K562 (cell line): ENCODE measurements around the gene FOXO4. TPM values are rescaled to one million over a fixed set of nuclear protein-coding genes. Genes with fewer than 3 reads are reported as not detected.
A peak's percentile ranks its signal among the peaks of the same experiment; 100 is the strongest.

Experiments
- ATAC-seq: fragments of 200-7000 bp; cut with Tn5 transposase; 3 replicates; pipeline ENCODE4 v1.9.1; 2020; ENCODE audit warnings: moderate library complexity
- BruUV-seq: library from RNA; stranded (reverse); fragments of 400-500 nt; replicated peaks from 2 replicates; lab custom pipeline; 2021; lab: Mats Ljungman, UMichigan
- CTCF ChIA-PET: fragments of 300-600 bp; formaldehyde crosslinking; extraction: SDS; loops from one replicate; lab custom pipeline; 2021; ENCODE audit warnings: low intra/inter-chr PET ratio; lab: Yijun Ruan, JAX
- POLR2A ChIA-PET: fragments of 300-600, 350-650 bp; sonication (Branson Sonifier 250); formaldehyde crosslinking; extraction: SDS; loops from one replicate; lab custom pipeline; 2021; ENCODE audit warnings: antibody characterized with exemption, inconsistent platforms; lab: Yijun Ruan, JAX
- DNase-seq, 4 experiments: peaks; one replicate each; pipeline versions ENCODE4 v3.0.0 to v3.0.0-alpha.2; 2011 to 2018; ENCODE audit warnings: low spot score in 3 of 4, mixed read lengths in 3 of 4; ENCODE audit errors: extremely low read depth in 1 of 4
- FAIRE-seq: peaks from 2 replicates; lab custom pipeline; 2011; peaks lifted over from hg19 to GRCh38; lab: Jason Lieb, UNC
- H2AFZ ChIP-seq: 2 replicates; pipeline ENCODE4 v1.6.0; 2011; ENCODE audit warnings: low read depth, low read length, control low read depth, inconsistent platforms
- H3K27ac ChIP-seq: fragments of 200-600 bp; 3 replicates; pipeline ENCODE4 v1.8.0; 2011; ENCODE audit warnings: low read depth, mild to moderate bottlenecking, control low read depth, inconsistent platforms, low read length, moderate library complexity, mixed read lengths; ENCODE audit errors: extremely low read depth
- H3K27me3 ChIP-seq, 2 experiments: fragments of 300-600 bp in 1 of 2; 2 replicates in 1 of 2; 3 replicates in 1 of 2; pipeline versions ENCODE4 v1.6.0 to v1.8.0; 2011; ENCODE audit warnings: inconsistent platforms in 2 of 2, low read length in 2 of 2, mild to moderate bottlenecking in 1 of 2, mixed read lengths in 1 of 2, moderate library complexity in 1 of 2; ENCODE audit not compliant: control insufficient read depth in 2 of 2, insufficient read depth in 2 of 2
- H3K36me3 ChIP-seq: fragments of 300-600 bp; 3 replicates; pipeline ENCODE4 v1.8.0; 2011; ENCODE audit warnings: mild to moderate bottlenecking, low read length, inconsistent platforms; ENCODE audit not compliant: control insufficient read depth, insufficient read depth
- H3K4me1 ChIP-seq, 2 experiments: fragments of 200-600 bp in 1 of 2; replicated peaks in 1 of 2; 2 replicates in 1 of 2; 3 replicates in 1 of 2; pipeline versions ENCODE4 v1.5.1 to v1.8.0; 2011; ENCODE audit warnings: inconsistent platforms in 2 of 2, low read length in 2 of 2, mild to moderate bottlenecking in 1 of 2, mixed read lengths in 1 of 2, moderate library complexity in 1 of 2; ENCODE audit not compliant: control insufficient read depth in 2 of 2, insufficient read depth in 2 of 2
- H3K4me2 ChIP-seq: 2 replicates; pipeline ENCODE4 v1.6.1; 2011; ENCODE audit warnings: low read length, control low read depth, inconsistent platforms, mixed read lengths; ENCODE audit not compliant: insufficient read depth
- H3K4me3 ChIP-seq: fragments of 200-600 bp; sonication (generic), shearing (Covaris generic); 2 replicates; pipeline ENCODE4 v1.5.1; 2016; ENCODE audit warnings: control low read depth, inconsistent platforms
- H3K79me2 ChIP-seq: fragments of 200-600 bp; 3 replicates; pipeline ENCODE4 v1.8.0; 2011; ENCODE audit warnings: low read length, inconsistent platforms; ENCODE audit not compliant: control insufficient read depth, insufficient read depth
- H3K9ac ChIP-seq, 2 experiments: 2 replicates each; pipeline versions ENCODE4 v1.6.0 to v1.6.1; 2011; ENCODE audit warnings: low read depth in 2 of 2, low read length in 2 of 2, control low read depth in 1 of 2, inconsistent platforms in 1 of 2, mild to moderate bottlenecking in 1 of 2, mixed read lengths in 1 of 2; ENCODE audit not compliant: insufficient read depth in 1 of 2
- H3K9me1 ChIP-seq: one replicate; pipeline ENCODE4 v1.6.0; 2011; ENCODE audit warnings: inconsistent platforms, mild to moderate bottlenecking, low read length, moderate library complexity; ENCODE audit not compliant: control insufficient read depth, insufficient read depth
- H3K9me3 ChIP-seq: replicated peaks from 2 replicates; pipeline ENCODE4 v1.5.1; 2011; ENCODE audit warnings: low read depth, low read length, inconsistent platforms; ENCODE audit not compliant: control insufficient read depth, insufficient read depth
- H4K20me1 ChIP-seq: replicated peaks from 2 replicates; pipeline ENCODE4 v1.6.1; 2011; ENCODE audit warnings: low read length, inconsistent platforms, mixed read lengths; ENCODE audit not compliant: control insufficient read depth, insufficient read depth
- ATF7 ChIP-seq: fragments of 450-650 bp; IDR thresholded peaks from 2 replicates; pipeline ENCODE4 v1.7.1; 2014; ENCODE audit warnings: mild to moderate bottlenecking, moderate library complexity
- EP400 ChIP-seq: fragments of 450-650 bp; IDR thresholded peaks from 2 replicates; pipeline ENCODE4 v1.6.1; 2017; ENCODE audit warnings: antibody characterized with exemption, mild to moderate bottlenecking, moderate library complexity
- ETV1 ChIP-seq: fragments of 450-650 bp; conservative IDR thresholded peaks from 2 replicates; pipeline ENCODE4 v1.6.1; 2016; ENCODE audit warnings: missing genetic modification characterization, control low read depth, low read depth, missing compliant biosample characterization
- KAT7 ChIP-seq: sonication (generic); formaldehyde crosslinking; IDR thresholded peaks from 2 replicates; pipeline ENCODE4 v1.8.0; 2022; ENCODE audit warnings: missing genetic modification reagents, mild to moderate bottlenecking, borderline replicate concordance
- KDM5B ChIP-seq: fragments of 200-600 bp; sonication (generic); IDR thresholded peaks from 2 replicates; pipeline ENCODE4 v1.6.1; 2012; ENCODE audit warnings: low read depth, mild to moderate bottlenecking, moderate library complexity, low read length, control low read depth, inconsistent platforms; ENCODE audit not compliant: insufficient replicate concordance
- PRDM10 ChIP-seq: fragments of 450-650 bp; IDR thresholded peaks from 2 replicates; pipeline ENCODE4 v1.6.1; 2018; ENCODE audit not compliant: partially characterized antibody
- RBFOX2 ChIP-seq: fragments of 200-400 bp; formaldehyde crosslinking; IDR thresholded peaks from 2 replicates; pipeline ENCODE4 v1.6.1; 2017; ENCODE audit warnings: low read depth, mild to moderate bottlenecking, low read length, moderate library complexity
- SIN3A ChIP-seq, 2 experiments: fragments of 150-350 bp in 1 of 2; IDR thresholded peaks; 2 replicates each; pipeline ENCODE4 v1.6.1; 2011 to 2016; ENCODE audit warnings: borderline replicate concordance in 2 of 2, low read depth in 2 of 2, low read length in 2 of 2, mild to moderate bottlenecking in 2 of 2, moderate library complexity in 2 of 2; ENCODE audit not compliant: control insufficient read depth in 1 of 2
- SMARCC2 ChIP-seq: fragments of 450-650 bp; IDR thresholded peaks from 2 replicates; pipeline ENCODE4 v1.6.1; 2017; ENCODE audit warnings: antibody characterized with exemption, moderate library complexity, mild to moderate bottlenecking, low read depth
- TFAP4 ChIP-seq: sonication (generic); formaldehyde crosslinking; IDR thresholded peaks from 2 replicates; pipeline ENCODE4 v1.8.0; 2022; ENCODE audit warnings: missing genetic modification reagents, mild to moderate bottlenecking, moderate library complexity, borderline replicate concordance
- VEZF1 ChIP-seq: fragments of 200-800 bp; sonication (Bioruptor generic); IDR thresholded peaks from 2 replicates; pipeline ENCODE4 v1.6.1; 2017; ENCODE audit warnings: missing genetic modification characterization, missing compliant biosample characterization
- ZNF431 ChIP-seq: sonication (generic); formaldehyde crosslinking; IDR thresholded peaks from 2 replicates; pipeline ENCODE4 v1.8.0; 2022; ENCODE audit warnings: mild to moderate bottlenecking, missing genetic modification reagents
- ZNF668 ChIP-seq: fragments of 250-450 bp; sonication (Bioruptor Pico); IDR thresholded peaks from 2 replicates; pipeline ENCODE4 v1.8.0; 2022; ENCODE audit warnings: mild to moderate bottlenecking, inconsistent platforms
- WGBS: fragments of 100-300 bp; shearing (Covaris generic); methylation state at CpG from one replicate; pipeline ENCODE4 v1.1.6; 2016; ENCODE audit warnings: low coverage, mixed read lengths; ENCODE audit not compliant: insufficient coverage; ENCODE audit errors: missing lambda C conversion rate; 5-methylcytosine and 5-hydroxymethylcytosine counted together
- in situ Hi-C: fragments of 300-500 bp; cut with MboI; formaldehyde crosslinking; loops from 4 replicates; pipeline ENCODE4 v1.15.0; 2018; ENCODE audit warnings: inconsistent platforms, mixed read lengths
- intact Hi-C: fragments of 100-400 bp; cut with micrococcal nuclease; formaldehyde crosslinking; loops from 2 replicates; pipeline ENCODE4 v1.14.2; 2022
- polyA plus RNA-seq, 8 experiments: library from polyadenylated mRNA; depleted of rRNA in 4 of 8; stranded (reverse) in 5 of 8; unstranded in 3 of 8; fragments of >200 nt; fragmentation: Nextera tagmentation in 2 of 8; fragmentation: Illumina TruSeq in 1 of 8; extraction: Ambion mirVana in 2 of 8; extraction: Trizol in 1 of 8; gene quantifications; 2 replicates each; pipeline versions ENCODE4 v1.2.1 to v1.2.3, GENCODE V29; 2011 to 2014; ENCODE audit warnings: inconsistent platforms in 1 of 8, missing spikeins in 1 of 8
- total RNA-seq, 7 experiments: library from RNA; depleted of rRNA in 6 of 7; stranded (reverse); fragments of >200 nt in 6 of 7; fragmentation: Illumina TruSeq in 2 of 7; extraction: Trizol in 2 of 7; gene quantifications; 2 replicates each; pipeline versions ENCODE4 v1.2.1 to v1.2.3, GENCODE V29; 2011 to 2021; ENCODE audit warnings: low replicate concordance in 1 of 7

The FOXO4 gene
- total and polyA plus RNA-seq, 9 of the 15 experiments (the other 6 are each of a cell fraction or from before 2014, with no cell fraction given): 0.13 to 26.6 (median 8.5) TPM

- H2AFZ ChIP-seq: peak within 1 kb of the TSS; percentile 90
- peak within 1 kb of the TSS; percentile 86 to 96 for H3K9ac ChIP-seq
- H3K9me3 ChIP-seq: no peaks in the 10 kb centered on the region
- intact Hi-C loops: no loop called here
- WGBS: 1% methylated on average over 28 of the region's 56 CpGs
- DNase-seq: peak; percentile 86 to 89 (median 88)
- ChIA-PET POLR2A (interaction anchor here (0.6 to 3.3 kb wide), 11 partner anchors 9 to 443 kb away, joined by 3 to 29 read pairs (median 4); partner anchors contain the start of gene NONO), CTCF (no interaction called here)
- peaks cover 8% of the 10 kb centered on the region in 2 experiments; a peak in 4 of 5 replicates for H3K4me1 ChIP-seq
- in situ Hi-C loops: no loop called here
- ATAC-seq: peak; percentile 99
- peaks cover 2% of the 10 kb centered on the region for H3K9me1 ChIP-seq
- peak within 1 kb of the TSS; percentile 91 for H3K27ac ChIP-seq
- TSS peak; percentile 99 for BruUV-seq
- H4K20me1 ChIP-seq: no peaks in the 10 kb centered on the region
- H3K36me3 ChIP-seq: peaks cover 39% of the 10 kb centered on the region; the same call in 2 of the 3 replicates
- peak; percentile 87 for FAIRE-seq
- peaks cover 15% of the 10 kb centered on the region for H3K79me2 ChIP-seq
- H3K27me3 ChIP-seq: no peaks in the 10 kb centered on the region
- peak within 1 kb of the TSS; percentile 89 for H3K4me3 ChIP-seq
- peak within 1 kb of the TSS; percentile 88 for H3K4me2 ChIP-seq
- TF ChIP-seq PRDM10 (peak; percentile 39), ZNF431 (CRISPR knock-in tag) (no peak), ZNF668 (CRISPR knock-in tag) (no peak), KAT7 (no peak), ETV1 (tag) (no peak), SIN3A (IDR thresholded peaks at IDR 0.05; ENCODE audit: borderline replicate concordance in 2 of 2, control insufficient read depth in 1 of 2, low read depth in 2 of 2, low read length in 2 of 2) (peak in 1 of 2 experiments; percentile 15; a peak in 1 of 4 replicates), EP400 (peak; percentile 54; the same call in 1 of the 2 replicates), TFAP4 (CRISPR knock-in tag) (peak; percentile 34; the same call in 1 of the 2 replicates), KDM5B (peak; percentile 48), SMARCC2 (no peak), ATF7 (peak; percentile 30; the same call in 1 of the 2 replicates), VEZF1 (CRISPR knock-in tag) (peak; percentile 64), RBFOX2 (peak; percentile 83)
These were observed 22.7 kb downstream of the FOXO4 start, which contains the start of gene MED12 for GRCh38 chrX:71118032-71118984. TSS of gene MED12 (plus strand) at chrX:71118596. CDS start at chrX:71118755, 159 bp downstream.
